ENCODE data around the gene TRAF3.

Gene TRAF3

GRCh38 chr14:102849526-102850379, 72.5 kb downstream of the TRAF3 start:
- TF ChIP-seq FOXP2 (optimal IDR thresholded peaks at IDR 0.05; ENCODE audit: borderline replicate concordance, extremely low read depth, extremely low read length, insufficient read depth) (no peak), REST (IDR thresholded peaks at IDR 0.05; ENCODE audit: insufficient read depth in 1 of 2, low read depth in 2 of 2, low read length in 2 of 2) (no peak), SIN3A (IDR thresholded peaks at IDR 0.05; ENCODE audit: borderline replicate concordance, insufficient read depth, low read length) (no peak), TAF1 (IDR thresholded peaks at IDR 0.05; ENCODE audit: borderline replicate concordance, insufficient read depth, low read length) (no peak)

GRCh38 chr14:102853648-102854047, 76.4 kb downstream of the TRAF3 start:
- TF ChIP-seq SIN3A (IDR thresholded peaks at IDR 0.05; ENCODE audit: borderline replicate concordance, insufficient read depth, low read length) (no peak), FOXP2 (optimal IDR thresholded peaks at IDR 0.05; ENCODE audit: borderline replicate concordance, extremely low read depth, extremely low read length, insufficient read depth) (no peak), TAF1 (IDR thresholded peaks at IDR 0.05; ENCODE audit: borderline replicate concordance, insufficient read depth, low read length) (no peak), POLR2AphosphoS5 (IDR thresholded peaks at IDR 0.05; ENCODE audit: low read depth, low read length) (no peak), REST (IDR thresholded peaks at IDR 0.05; ENCODE audit: insufficient read depth in 1 of 2, low read depth in 2 of 2, low read length in 2 of 2) (no peak)

- TF ChIP-seq POLR2AphosphoS5 (IDR thresholded peaks at IDR 0.05; ENCODE audit: low read depth, low read length) (no peak), FOXP2 (optimal IDR thresholded peaks at IDR 0.05; ENCODE audit: borderline replicate concordance, extremely low read depth, extremely low read length, insufficient read depth) (no peak), REST (IDR thresholded peaks at IDR 0.05; ENCODE audit: insufficient read depth in 1 of 2, low read depth in 2 of 2, low read length in 2 of 2) (no peak), SIN3A (IDR thresholded peaks at IDR 0.05; ENCODE audit: borderline replicate concordance, insufficient read depth, low read length) (no peak), TAF1 (IDR thresholded peaks at IDR 0.05; ENCODE audit: borderline replicate concordance, insufficient read depth, low read length) (no peak)
These were observed 76.9 kb downstream of the TRAF3 start for GRCh38 chr14:102854091-102854703.

- no peak for TF ChIP-seq POLR2AphosphoS5 (IDR thresholded peaks at IDR 0.05; ENCODE audit: low read depth, low read length)
- no peak for TF ChIP-seq FOXP2 (optimal IDR thresholded peaks at IDR 0.05; ENCODE audit: borderline replicate concordance, extremely low read depth, extremely low read length, insufficient read depth)
- no peak for TF ChIP-seq SIN3A (IDR thresholded peaks at IDR 0.05; ENCODE audit: borderline replicate concordance, insufficient read depth, low read length)
- no peak for TF ChIP-seq REST (IDR thresholded peaks at IDR 0.05; ENCODE audit: insufficient read depth in 1 of 2, low read depth in 2 of 2, low read length in 2 of 2)
These were observed 78.9 kb downstream of the TRAF3 start for GRCh38 chr14:102856179-102856578.
